Activated CD4-positive, alpha-beta T cell treated with anti-CD3 and anti-CD28 coated beads, Interleukin-10, Interleukin-2, amounts not matched to agents 100 ng/mL and 50 ng/mL, durations not matched to agents 16 hours and 8 hours (primary cell): ENCODE results near the gene SLC35B2.

ENCODE experiments used
- DNase-seq: peaks from one replicate; pipeline ENCODE4 v3.0.0-alpha.2; 2020

Gene SLC35B2

DNA sequence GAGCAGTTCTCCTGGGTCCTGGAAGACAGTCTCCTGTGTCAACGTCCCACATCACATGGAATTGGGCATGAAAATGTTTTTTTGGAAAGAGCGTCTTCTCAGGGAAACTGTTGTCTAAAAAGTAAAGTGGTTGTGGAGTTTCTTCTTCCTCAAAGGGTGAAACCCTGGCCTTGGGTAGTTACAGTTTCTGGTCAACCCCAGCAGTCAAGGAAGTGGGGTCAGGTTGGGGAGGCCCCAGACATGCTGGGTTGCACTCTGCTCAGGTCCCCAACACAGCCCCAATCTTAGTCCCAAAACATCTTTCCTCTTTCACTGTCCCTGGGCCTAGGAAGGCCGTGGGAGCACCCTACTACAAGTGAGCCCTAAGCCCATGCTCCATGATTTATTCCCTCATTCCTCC, 9.0 kb upstream of the SLC35B2 start:
- no peak for DNase-seq

DNA sequence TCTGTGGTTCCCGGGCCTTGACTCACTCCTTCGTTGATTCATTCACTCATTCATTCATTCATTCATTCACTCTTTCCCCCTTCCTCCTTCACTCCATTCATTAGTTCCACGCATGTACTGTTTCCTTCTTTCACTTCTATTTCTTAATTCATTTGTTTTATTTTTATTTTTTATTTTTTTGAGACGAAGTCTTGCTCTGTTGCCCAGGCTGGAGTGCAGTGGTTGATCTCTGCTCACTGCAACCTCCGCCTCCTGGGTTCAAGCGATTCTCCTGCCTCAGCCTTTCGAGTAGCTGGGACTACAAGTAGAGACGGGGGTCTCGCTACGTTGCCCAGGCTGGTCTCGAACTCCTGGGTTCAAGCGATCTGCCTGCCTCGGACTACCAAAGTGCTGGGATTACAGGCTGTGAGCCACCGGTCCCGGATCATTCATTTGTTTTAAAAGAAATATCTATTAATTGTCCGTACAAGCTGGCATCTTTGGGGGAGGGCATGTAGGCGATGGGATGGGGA, 8.4 kb upstream of the SLC35B2 start:
- DNase-seq: no peak

DNA sequence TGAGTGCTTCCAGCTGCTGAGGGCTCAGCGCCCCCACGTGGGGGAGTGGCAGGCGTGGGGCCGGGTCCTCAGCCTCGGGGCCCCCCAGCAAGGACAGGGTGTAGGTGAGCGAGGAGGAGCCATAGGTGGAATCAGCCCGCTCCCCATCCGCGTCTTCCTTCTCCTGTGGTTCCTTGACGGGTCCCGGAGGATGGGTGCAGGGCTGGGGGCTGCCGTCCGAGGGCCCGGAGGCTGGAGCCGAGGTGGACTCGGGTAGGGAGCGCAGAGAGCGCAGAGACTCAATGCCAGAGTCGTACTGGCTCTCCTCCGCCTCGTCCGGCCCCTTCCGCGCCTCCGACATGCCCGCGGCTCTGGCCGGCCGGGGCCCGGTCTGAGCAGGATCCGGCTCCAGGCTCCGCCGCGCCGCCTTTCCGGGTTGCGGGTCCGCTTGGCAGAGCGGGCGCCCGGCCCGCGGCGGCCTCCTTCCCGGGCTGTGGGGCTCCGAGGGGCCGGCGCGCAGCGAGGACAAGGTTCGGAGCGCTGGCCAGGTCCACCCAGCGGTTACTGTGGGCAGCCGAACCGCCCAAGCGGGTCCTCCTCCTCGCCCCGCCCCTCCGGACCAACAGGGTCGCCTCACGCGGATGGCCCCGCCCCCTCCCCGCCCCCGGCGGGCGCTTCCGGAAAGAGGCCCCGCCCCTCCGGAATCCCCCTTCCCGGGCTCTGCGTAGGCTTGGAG, 7.8 kb upstream of the SLC35B2 start, which contains the start of gene NFKBIE:
NFKBIE (minus strand) TSS at position 545 of the 715 bp plus-strand sequence; CDS start at position 340, 205 bp downstream.
- peak; percentile 96 for DNase-seq

DNA sequence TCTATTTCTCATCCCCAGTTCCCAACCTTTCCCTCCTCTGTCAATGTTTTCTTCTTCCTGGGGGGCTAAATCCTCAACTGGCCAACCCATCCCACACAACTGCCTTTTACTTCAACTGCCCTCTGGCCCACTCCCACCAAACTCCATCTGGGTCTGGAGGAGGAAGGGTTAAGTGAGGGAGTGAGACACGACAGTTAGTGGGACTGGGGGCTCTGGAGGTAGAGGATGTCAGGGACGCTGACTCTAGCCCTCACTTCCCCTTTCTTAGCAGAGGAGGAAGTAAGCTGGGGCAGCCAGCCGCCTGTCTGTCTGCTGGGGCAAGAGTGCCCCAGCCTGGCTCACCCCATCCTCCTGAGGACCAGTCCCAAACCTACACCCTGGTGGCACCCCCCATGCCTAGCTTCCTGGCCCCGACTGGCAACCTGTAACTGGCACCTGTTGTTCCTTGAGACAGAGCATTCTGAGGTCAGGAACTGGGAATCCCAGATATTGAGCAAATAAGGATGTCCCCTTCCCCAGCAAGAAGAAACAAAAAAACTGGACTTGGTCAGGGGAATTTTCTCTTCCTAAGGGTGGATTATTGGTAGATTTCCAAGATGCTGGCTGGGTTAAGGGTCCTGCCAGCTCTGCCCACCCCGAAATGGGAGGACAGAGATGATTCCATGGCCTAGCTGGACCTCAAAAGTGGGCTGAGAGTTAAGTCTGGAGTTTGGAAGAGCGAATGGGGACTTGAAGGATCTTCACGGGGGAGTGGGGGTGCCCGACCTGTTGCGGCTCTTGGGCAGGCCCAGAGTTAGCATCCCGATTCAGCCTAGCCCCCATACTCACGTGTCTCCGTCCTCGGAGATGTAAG, 7.1 kb upstream of the SLC35B2 start:
- peak; percentile 69 for DNase-seq

DNA sequence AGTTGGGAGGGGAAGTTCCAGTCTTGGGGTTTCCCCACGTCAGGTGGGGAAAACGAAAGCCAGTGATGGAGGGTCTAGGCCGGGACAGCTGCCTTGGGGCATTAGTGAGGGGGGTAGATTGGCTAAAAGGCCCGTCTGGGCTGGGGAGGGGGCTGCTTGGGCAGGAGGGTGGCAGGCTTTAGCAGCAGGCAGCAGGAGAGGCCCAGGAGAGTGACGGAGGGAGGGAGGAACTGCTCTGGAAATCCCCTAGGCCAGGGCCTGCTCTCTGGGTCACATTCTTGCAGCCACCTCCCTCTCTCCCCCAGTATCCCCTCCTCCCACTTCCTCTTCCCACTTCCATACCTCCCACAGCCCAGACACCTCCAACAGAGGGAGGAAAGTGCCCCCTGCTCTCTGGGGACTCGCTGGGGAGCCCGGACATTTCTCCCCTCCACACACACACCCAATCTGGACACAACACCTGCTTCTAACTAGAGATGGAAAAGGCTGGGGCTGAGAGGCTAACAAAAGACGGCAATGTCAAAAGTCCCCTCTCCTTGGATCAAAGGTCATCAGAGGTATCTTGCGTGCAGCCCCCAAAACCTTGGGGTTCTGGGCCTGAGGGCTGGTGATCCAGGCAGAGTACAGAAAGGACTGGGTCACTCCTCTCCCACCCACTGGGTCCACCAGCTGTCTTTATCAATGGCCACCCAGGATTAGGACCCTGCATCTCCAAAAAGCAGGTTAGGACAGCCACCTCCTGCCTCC, 6.2 kb upstream of the SLC35B2 start:
- DNase-seq: peak; percentile 63

DNA sequence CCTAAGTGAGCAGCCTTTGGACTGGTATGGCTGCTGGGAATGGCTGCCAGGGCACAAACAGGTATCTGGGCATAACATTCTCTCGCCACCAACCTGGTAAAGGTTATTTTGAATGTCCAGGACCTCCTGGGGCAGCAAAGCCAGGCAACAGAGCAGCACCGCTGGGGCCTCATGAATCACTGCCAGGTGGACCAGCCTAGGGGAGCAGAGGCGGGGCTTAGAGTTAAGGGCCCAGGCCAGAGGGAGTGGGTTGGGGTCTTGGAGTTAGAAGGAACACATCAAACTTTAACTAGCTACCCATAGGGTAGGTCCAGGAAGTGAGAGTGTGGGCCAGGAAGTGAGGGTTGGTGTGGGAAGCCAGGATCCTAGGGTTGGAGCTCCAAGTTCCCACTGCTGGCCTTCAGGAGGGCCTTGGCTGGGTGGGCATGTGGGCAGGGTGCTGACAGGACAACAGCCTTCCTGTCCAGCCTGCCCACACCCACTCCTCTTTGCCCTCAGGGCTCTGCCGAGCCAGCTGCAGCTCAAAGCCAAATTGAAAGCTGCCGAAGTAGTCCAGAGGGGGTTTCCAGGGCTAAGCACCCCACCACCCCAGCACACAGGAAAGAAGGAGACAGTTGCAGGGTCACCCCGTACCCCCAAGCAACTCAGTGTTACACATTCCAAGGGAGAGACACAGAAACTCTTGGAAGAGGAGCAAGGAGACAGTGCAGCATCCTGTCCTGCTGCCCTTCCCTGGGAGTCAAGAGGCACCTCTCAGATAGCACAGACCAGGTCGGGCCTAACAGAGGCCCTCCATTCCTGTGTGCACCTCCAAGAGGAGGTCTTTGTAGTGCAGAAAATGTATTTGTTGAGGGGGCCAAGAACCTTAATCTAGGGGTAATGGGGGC, 5.4 kb upstream of the SLC35B2 start:
- DNase-seq: no peak

DNA sequence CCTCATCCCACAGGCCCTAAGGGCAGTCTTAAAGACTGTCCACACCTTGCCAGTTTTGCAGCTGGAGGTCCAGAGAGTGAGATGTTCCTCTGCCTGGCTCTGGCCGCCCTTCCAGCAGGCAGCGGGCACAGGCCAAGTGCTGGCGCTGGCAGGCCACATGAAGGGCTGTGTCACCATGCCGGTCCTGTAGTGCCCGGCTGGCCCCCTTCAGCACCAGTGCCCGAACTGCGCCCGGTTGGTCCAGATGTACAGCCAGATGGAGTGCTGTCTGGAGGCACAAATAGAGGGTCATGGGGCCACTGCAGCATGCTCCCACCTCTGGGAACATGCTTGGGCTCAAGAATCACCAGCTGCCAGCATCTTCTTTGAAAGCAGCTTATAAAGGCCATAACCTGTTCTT, 4.3 kb upstream of the SLC35B2 start:
- DNase-seq: no peak

DNA sequence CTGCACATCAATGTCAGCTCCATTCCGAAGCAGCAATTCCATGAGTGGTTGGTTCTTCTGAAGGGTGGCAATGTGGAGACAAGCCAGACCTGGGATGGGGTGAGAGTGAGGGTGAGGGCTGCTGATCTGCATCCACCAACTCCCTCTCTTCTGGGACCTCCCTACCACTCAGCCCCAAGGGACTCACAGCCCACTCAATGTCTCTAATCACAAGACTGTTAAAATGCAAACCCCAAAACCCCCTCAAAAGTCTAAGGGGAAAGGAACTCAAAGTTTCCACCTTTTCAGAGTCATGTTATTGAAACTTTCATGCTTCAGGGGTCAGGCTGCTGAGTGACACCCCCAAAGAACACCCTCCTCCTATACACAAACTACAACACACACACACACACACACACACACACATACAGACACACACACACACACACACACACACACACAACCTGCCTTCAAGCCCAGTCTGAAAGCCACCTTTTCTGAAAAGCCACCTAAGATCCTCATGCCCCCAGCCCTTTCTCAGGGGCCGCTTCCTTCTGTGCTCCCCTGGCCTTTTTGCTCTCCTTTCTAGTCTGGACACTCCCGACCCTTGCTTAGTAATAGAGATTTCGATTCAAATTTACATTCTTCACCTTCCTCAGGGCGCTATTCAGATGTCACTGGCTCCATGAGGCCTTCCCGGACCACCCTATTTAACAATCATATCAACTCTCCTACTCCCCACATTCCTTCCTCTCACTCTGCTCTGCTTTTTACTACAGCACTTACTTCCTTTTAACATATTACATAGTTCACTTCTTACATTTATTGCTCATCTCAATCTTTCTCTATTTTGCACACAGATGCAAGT, 3.3 kb upstream of the SLC35B2 start:
- DNase-seq: no peak

DNA sequence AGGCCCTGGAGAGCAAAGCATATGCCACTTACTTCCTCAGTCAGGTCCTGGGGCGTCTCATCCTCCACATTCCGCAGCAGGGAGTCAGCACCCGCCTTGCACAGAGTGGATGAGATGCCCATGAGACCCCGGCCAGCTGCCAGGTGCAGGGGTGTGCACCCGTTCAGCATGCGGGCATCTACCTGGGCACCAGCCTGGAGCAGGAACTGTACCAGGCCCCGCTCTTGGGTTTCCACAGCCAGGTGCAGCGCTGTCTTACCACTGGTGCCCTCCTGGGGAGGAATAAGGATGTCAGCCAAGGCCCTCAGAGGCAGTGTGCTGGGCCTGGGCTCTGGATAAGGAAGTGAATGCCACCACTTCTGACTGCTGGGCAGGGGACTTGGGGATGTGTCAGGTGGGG, 2.7 kb upstream of the SLC35B2 start:
- DNase-seq: no peak

DNA sequence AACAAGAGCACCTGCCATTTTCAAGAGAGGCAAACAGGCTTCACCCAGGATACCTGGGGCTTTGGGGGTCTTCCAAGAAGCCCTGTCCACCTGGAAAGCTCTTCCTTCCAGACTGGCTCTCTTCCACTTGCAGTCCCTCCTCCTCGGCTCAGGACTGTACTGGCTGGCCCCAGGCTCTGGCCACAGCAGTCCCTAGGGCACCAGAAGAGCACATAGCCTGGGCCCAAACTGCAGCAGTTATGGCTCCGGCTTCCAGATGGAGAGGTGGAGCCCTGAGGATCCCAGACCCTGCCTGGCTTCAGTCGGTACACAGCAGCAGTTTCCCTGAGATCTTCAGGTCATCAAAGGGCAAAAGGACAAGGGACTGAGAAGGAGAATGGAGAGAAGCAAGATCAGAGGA, 1.6 kb upstream of the SLC35B2 start:
- no peak for DNase-seq

DNA sequence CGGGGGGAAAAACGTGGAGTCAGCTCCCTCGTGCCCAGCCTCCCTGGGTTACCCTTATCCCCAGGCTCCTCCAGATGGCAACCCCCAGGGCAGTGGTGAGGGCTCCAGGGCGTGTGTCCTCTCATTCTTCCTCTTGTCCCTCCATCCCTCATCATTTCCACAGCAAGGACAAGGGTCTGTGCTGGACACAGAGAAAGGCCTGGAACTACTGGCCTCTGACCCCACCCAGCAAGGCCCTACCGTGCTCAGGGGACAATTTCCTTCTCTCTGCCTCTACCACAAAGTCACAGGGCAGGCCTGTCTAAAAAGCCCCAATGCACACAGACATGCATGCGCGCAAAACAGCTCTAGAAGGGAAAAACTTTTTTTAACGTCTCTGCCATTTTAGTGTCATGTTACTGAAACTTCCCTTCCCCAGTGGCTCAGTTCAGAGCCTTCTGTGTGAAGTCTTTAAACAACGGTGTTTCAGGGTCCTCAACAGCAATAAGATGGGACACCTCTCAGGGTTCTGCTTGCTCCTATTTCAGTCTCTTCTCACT, 1.1 kb upstream of the SLC35B2 start:
- no peak for DNase-seq

DNA sequence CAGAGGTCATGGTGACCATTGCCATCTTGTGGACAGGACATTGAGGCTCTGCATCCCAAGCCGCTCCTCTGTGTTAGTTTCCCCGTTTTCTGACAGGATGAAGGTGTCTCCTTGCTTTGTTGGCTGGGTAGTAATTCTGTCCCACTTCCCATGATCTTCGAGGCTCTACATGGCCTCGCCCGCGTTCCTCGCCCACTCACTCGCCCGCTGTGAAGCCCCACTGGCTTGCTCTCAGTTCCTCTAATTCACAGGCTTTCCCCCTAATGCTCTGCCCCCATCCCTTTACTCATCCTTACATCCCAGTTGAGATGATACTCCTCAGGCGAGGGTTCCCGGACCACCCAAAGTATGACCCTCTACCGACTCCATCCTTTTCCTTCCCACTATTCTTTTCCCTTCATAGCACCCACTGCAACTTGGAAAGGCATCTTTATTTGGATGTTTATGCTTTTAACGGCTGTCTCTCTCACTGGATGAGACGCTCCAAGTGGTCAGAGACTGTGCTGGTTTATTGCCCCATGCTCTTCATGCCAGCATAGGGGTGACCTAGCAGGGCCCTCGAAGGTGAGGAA, 511 bp upstream of the SLC35B2 start:
- DNase-seq: no peak

DNA sequence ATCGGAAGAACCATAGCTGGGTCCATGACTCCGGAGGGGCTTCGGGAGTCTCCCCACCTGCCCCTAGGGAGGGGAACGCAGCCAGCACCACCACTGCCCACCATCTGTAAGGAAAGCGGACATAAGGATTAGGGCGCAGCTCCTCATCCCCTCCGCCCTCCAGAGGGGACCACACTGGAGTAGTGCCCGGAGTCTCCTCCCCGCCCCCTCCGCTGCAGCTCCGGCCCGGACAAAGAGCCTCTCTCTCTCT, 628 bp downstream of the SLC35B2 start:
- DNase-seq: peak; percentile 44

DNA sequence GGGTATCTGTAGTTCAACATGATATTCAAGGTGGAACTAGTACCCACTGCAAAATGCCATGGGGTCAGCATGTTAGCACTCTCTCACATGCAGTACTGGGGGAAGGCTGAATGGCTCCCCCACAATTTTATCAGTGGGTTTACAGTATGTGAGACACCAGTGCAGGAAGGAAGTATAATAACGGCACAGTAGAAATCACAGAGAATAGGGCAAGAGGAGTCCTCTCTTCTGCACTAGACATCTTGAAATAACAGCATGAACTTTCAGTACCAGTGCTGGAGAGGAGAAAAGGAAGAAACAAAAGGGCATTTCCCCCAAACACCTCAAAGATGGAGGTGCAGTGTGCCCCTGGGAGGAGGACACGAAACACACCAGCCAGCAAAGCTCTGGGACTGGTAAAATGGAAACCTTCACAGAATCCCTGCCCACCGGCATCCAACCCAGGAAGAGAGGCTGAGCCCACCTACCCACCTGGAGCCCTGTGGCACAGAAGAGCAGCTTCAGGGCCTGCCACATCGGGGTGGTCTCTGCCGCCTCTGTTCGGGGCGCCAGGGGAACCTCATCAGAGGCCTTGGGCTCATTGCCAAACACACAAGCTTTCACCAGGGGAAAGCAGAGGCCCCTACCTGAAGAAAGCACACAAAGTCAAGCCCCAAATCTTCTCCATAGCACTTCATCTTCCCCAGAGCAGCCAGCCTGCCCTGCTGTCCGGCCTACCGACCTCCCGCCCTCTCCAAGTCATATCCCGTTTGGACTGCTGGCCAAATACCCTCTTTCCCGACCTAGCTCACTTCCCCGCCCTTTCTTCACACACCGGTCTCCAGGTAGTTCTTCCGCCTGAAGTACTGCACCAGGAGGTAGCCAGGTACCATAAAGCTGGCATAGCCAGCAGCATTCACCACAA, 1.2 kb downstream of the SLC35B2 start:
- DNase-seq: peak; percentile 51

DNA sequence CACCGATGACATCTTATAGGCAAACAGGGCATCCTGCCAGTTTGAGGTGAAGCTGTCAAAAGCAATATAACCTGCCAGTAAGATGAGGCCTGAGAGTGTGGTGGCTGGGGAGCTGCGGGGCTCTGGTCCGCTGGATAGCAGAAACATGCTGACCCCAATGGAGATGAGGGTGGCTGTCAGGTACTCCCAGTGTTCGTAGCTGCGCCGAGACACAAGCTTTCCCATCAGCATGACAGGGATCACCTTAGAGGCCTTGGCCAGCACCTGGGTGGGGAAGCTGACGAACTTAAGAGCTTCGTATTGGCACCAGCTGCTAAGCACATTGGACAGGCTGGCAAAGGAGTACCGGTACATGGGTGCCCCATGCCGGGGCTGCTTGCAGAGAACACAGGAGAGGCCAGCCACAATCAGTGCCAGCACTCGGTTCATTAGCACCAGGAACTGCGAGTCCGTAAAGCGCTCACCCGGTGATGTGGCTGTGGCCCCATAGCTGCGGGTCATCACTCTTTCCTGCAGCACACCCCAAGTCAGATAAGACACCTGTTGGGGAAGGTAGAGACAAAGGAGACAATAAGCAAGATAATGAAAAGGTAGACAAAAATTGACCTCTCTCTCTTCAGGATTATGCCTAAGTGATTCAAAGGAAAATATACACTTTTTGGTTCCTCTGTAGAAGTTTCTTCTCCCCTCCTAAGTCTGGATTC, 2.1 kb downstream of the SLC35B2 start:
- no peak for DNase-seq

DNA sequence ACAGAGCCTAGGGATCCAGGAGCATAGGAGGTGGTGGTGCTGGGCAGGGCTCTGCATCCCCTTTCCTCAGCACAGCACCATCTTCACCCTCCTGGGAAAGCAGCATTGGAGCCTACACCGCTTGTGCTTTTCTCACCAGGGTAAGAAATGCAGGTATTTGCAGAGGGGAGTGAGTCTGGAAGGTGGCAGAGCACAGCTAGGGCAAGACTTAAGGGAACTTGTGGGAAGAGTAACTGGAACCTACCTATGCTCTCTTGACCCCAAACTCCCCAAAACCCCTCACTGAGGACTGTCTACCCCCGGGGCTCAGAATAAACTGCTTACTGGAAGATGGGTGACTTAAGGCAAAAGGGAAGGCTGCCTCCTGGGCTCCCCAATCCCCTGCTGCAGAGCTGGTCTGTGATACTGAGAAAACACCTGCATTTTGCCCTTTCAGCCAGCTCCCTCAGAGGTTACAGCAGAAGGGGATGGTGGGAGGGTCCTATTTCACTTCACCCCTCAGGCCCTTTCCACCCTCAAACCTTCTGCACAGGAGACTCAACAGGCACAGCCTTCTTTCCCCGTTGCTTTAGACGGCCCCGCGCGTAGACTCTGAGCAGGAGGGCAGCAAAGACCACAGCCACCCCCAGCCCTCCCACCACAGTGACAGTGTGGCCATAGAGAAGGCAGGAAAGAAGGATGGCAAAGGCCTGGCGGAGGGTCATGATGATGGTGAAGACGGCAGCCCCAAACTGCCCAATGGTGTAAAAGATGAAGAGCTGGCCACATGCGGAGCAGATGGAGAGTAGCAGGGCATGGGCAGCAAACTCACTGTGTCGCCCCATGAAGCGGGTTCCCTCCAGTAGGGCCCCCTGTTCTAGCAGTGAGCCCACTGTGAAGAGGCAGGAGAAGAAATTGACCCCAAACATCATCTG, 2.9 kb downstream of the SLC35B2 start:
- peak; percentile 47 for DNase-seq

DNA sequence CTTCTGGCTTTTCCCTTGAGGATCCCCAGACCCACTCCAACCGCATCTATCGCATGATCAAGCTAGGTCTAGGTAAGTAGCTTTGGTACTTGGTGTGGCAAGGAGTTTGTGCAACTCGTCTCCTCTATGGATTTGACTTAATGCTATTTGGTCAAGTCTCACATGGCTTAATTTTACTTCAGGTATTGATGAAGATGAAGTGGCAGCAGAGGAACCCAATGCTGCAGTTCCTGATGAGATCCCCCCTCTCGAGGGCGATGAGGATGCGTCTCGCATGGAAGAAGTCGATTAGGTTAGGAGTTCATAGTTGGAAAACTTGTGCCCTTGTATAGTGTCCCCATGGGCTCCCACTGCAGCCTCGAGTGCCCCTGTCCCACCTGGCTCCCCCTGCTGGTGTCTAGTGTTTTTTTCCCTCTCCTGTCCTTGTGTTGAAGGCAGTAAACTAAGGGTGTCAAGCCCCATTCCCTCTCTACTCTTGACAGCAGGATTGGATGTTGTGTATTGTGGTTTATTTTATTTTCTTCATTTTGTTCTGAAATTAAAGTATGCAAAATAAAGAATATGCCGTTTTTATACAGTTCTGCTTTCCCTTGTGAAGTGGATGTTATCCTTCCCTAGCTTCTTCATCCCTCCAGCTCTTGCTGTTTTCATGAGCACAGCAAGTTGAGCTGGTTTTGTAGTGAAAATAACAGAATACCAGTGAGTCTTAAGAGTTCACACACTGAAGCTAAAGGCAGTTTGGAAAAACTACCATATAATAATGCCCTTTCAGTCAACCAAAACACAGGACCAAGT, 3.8 kb downstream of the SLC35B2 start:
- DNase-seq: peak; percentile 76
